ENCODE data around the gene PDE3A.
"Not testable (repeated sequence)": the region's sequence is repeated elsewhere in the genome, so short reads cannot be mapped to it uniquely, and the experiment has no call there.

- not testable (repeated sequence) for TF ChIP-seq NFE2L2 (IDR thresholded peaks at IDR 0.05; ENCODE audit: low read depth, low read length); RAD21 (IDR thresholded peaks at IDR 0.05; ENCODE audit: low read length); CTCF (conservative IDR thresholded peaks at IDR 0.05; ENCODE audit: low read depth, low read length); RCOR1 (IDR thresholded peaks at IDR 0.05; ENCODE audit: insufficient replicate concordance, low read length); POLR2A (IDR thresholded peaks at IDR 0.05; ENCODE audit: low read depth, low read length)
Observed at GRCh38 chr12:20384836-20385235, 16.5 kb downstream of the PDE3A start.

Measured in IMR-90 (cell line).